ENCODE measurements around the gene KNCN.

Gene KNCN

DNA sequence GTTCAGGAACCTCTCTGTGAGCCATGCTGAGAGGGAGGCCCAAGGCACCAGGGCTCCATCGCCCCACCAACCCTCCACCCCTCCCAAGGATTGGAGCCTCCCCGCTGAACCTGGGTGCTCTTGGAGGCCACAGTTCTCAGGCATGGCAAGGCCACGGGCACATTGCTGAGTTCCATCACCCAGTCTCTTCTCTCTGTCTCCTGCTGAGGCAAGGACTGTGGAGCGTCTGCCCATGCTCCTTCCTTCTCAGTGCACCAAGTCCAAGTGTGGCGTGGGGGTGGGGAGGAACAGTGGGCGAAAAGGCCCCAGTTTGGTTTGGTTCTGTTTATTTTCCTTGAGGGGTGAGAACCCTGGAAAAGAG is 2.8 kb upstream of the KNCN start:
- TF ChIP-seq POLR2AphosphoS5 (IDR thresholded peaks at IDR 0.05; ENCODE audit: low read depth, low read length), result no peak
- no peak for TF ChIP-seq FOXP2 (optimal IDR thresholded peaks at IDR 0.05; ENCODE audit: borderline replicate concordance, extremely low read depth, extremely low read length, insufficient read depth)
- TF ChIP-seq, protein P1, sequence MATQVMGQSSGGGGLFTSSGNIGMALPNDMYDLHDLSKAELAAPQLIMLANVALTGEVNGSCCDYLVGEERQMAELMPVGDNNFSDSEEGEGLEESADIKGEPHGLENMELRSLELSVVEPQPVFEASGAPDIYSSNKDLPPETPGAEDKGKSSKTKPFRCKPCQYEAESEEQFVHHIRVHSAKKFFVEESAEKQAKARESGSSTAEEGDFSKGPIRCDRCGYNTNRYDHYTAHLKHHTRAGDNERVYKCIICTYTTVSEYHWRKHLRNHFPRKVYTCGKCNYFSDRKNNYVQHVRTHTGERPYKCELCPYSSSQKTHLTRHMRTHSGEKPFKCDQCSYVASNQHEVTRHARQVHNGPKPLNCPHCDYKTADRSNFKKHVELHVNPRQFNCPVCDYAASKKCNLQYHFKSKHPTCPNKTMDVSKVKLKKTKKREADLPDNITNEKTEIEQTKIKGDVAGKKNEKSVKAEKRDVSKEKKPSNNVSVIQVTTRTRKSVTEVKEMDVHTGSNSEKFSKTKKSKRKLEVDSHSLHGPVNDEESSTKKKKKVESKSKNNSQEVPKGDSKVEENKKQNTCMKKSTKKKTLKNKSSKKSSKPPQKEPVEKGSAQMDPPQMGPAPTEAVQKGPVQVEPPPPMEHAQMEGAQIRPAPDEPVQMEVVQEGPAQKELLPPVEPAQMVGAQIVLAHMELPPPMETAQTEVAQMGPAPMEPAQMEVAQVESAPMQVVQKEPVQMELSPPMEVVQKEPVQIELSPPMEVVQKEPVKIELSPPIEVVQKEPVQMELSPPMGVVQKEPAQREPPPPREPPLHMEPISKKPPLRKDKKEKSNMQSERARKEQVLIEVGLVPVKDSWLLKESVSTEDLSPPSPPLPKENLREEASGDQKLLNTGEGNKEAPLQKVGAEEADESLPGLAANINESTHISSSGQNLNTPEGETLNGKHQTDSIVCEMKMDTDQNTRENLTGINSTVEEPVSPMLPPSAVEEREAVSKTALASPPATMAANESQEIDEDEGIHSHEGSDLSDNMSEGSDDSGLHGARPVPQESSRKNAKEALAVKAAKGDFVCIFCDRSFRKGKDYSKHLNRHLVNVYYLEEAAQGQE (IDR thresholded peaks at IDR 0.05; ENCODE audit: insufficient read depth in 1 of 2, low read depth in 2 of 2, low read length in 2 of 2), result no peak
- TF ChIP-seq SIN3A (IDR thresholded peaks at IDR 0.05; ENCODE audit: borderline replicate concordance, insufficient read depth, low read length), result no peak
- TF ChIP-seq TAF1 (IDR thresholded peaks at IDR 0.05; ENCODE audit: borderline replicate concordance, insufficient read depth, low read length), result no peak

DNA sequence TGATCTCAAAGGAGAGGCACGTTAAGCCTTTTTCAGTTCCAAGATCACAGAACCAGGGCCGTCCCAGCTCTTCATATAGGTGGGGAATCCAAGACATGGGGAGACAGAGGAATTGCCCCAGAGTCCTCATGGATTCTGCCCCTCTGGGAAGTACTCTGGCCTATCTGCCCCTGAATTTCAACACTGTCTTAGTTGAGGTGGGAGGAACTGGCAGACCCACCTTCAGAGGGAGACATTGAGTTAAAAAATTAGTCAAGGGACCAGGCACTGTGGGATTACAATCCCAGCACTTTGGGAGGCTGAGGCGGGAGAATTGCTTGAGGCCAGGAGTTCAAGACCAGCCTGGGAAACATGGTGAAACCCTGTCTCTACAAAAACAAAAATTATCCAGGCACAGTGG is 2.1 kb upstream of the KNCN start:
- TF ChIP-seq SIN3A (IDR thresholded peaks at IDR 0.05; ENCODE audit: borderline replicate concordance, insufficient read depth, low read length) (no peak), FOXP2 (optimal IDR thresholded peaks at IDR 0.05; ENCODE audit: borderline replicate concordance, extremely low read depth, extremely low read length, insufficient read depth) (no peak), TAF1 (IDR thresholded peaks at IDR 0.05; ENCODE audit: borderline replicate concordance, insufficient read depth, low read length) (no peak), POLR2AphosphoS5 (IDR thresholded peaks at IDR 0.05; ENCODE audit: low read depth, low read length) (no peak)
- TF ChIP-seq, protein P1 (IDR thresholded peaks at IDR 0.05; ENCODE audit: insufficient read depth in 1 of 2, low read depth in 2 of 2, low read length in 2 of 2), result no peak

DNA sequence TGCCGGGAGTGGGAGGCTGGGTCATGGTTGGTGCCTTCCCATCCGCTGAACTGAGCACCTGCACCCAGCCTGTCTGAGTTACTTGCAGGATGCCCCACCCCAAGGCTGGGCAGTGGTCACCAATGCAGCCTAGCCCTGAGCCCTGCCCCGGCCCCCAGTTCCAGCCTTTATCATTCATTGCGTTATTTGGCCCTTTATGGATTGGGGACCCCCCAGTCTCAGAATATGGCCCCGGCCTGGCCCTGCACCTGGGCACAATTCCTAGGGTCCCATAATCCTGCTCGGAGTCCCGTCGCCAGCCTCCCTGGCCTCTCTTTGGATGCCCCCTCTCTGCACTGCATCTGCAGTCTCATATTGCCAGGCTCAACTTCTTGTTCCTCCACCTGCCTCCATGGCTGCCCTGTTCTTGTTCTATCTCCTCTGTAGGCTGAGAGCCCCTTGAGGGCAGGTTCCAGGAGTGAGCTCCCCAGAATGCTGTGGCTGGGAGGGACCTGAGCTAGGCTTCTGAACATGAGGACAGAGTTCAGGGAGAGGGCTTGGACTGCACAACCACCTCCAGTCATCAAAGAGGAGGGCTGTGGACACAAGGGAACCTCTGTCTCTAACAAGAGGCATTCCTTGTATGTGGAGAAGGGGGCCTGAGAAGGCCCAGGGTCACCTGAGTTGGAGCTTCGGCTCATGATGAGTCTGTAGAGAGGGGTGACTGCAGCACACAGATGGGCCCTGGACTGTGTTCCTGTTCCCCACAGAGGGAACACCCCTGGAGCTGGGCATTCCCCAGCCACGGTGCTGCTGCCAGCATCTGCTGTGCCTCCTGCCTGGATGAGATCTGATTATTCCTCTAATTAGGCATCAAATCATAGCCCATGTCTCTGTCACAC is 1.1 kb upstream of the KNCN start:
- TF ChIP-seq TAF1 (IDR thresholded peaks at IDR 0.05; ENCODE audit: borderline replicate concordance, insufficient read depth, low read length), result no peak
- no peak for TF ChIP-seq SIN3A (IDR thresholded peaks at IDR 0.05; ENCODE audit: borderline replicate concordance, insufficient read depth, low read length)
- no peak for TF ChIP-seq FOXP2 (optimal IDR thresholded peaks at IDR 0.05; ENCODE audit: borderline replicate concordance, extremely low read depth, extremely low read length, insufficient read depth)
- TF ChIP-seq, protein P1 (IDR thresholded peaks at IDR 0.05; ENCODE audit: insufficient read depth in 1 of 2, low read depth in 2 of 2, low read length in 2 of 2), result no peak
- TF ChIP-seq POLR2AphosphoS5 (IDR thresholded peaks at IDR 0.05; ENCODE audit: low read depth, low read length), result no peak

DNA sequence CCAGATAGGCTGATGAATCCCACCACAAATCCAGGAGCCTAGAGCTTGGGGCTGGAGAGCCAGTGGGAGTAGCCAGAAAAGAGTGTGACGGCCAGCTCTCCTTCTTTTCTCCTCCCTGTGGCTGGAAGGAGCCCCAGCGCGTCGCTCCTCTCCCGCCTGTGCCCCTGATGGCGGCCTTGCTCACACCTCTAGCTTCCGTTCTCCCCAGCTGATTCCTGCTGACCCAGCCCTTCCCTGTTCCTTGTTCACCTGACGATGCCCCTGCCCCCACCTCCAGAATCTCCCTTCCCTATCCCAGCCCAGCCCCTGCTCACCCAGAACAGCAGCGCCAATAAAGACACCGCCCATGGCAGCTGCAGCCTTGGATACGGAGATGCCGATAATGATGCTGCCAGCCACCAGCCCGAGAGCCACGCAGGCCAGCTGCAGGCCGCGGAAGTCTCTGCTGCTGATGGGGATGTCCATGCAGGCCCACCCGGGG is 656 bp downstream of the KNCN start:
- no peak for TF ChIP-seq POLR2AphosphoS5 (IDR thresholded peaks at IDR 0.05; ENCODE audit: low read depth, low read length)
- no peak for TF ChIP-seq TAF1 (IDR thresholded peaks at IDR 0.05; ENCODE audit: borderline replicate concordance, insufficient read depth, low read length)

DNA sequence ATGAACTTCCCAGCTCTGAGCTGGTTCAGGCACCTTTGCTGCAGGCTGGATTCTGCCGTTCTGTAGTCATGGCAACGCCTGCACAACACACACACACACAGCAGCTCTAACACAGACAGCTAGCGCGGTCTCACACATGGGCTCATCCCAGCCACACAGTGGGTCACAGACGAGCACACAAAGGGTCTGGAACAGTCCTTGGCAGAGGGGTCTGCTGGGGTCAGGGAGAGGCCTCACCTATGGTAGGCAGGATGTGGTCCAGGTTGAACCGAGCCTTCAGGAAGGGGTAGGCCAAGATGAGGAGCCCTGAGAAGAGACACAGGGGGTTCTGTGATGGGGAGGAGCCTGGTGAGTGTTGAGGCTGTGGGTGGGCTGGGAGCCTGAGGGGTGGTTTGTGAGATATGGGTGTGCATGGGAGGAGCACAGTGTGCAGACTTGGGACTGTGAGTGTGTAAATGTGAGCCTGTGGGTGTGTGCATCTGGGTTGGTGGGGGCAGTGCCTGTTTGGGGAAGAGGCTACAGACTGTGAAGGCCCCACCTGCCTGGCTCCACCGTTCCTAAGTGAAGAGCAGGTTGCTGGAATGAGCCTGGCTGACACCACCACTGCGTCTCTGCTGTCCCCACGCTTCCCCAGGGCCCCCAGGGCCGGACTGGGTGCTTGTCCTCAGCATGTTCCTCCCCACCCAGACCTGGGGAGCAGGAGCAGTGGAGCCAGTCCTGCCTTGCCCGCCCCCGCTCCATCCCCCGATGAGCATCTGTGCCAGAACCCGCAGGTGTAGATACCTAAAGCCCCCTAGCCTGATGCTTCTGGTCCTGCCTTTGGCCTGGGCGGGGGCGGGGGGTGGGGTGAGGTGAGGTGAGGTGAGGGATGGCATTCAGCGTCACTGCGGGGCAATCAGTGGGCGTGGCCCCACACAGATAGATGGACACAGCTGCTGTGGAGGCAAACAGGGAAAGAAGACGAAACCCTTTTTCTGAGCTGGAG is 1.5 kb downstream of the KNCN start:
- TF ChIP-seq TAF1 (IDR thresholded peaks at IDR 0.05; ENCODE audit: borderline replicate concordance, insufficient read depth, low read length) (no peak), SIN3A (IDR thresholded peaks at IDR 0.05; ENCODE audit: borderline replicate concordance, insufficient read depth, low read length) (no peak), FOXP2 (optimal IDR thresholded peaks at IDR 0.05; ENCODE audit: borderline replicate concordance, extremely low read depth, extremely low read length, insufficient read depth) (no peak), POLR2AphosphoS5 (IDR thresholded peaks at IDR 0.05; ENCODE audit: low read depth, low read length) (no peak)
- TF ChIP-seq, protein P1 (IDR thresholded peaks at IDR 0.05; ENCODE audit: insufficient read depth in 1 of 2, low read depth in 2 of 2, low read length in 2 of 2), result no peak
